ENCODE data around the gene GCLM. TPM values are rescaled to one million over a fixed set of nuclear protein-coding genes. Genes with fewer than 3 reads are reported as not detected.
A peak's percentile ranks its signal among the peaks of the same experiment; 100 is the strongest.

The GCLM gene
- total and polyA plus RNA-seq, 2 of the 4 experiments (the other 2 are of a cell fraction) = 15.5 to 20.1 TPM

DNA sequence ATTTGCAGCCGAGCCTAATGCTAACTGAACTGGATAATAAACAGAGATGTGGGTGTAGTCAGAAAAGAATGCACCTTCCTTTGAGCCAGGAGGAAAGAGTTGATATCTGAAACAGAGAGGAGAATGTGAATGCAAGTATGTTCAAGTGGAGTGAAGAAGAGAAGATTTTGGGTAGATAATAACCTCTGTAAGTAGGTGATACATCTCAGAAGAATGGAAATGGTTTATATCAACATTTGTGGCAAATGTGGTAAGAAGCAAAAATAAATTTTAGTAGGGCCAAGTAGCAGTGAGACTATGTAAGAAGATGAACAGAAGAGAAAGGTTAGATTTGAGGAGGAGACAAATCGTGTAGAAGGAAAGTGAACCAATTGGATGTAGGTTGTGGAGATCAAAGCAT is 28.5 kb downstream of the GCLM start:
- Histone ChIP-seq H3K27ac (ENCODE audit: insufficient read depth, low read length) (no peak overlapping the region), H2AFZ (replicated peaks; ENCODE audit: low read length, poor library complexity) (no peak overlapping the region), H3K9ac (ENCODE audit: low read depth, low read length) (no peak overlapping the region), H2AK9ac (replicated peaks; ENCODE audit: low read depth, low read length, poor library complexity) (no peak overlapping the region), H3K56ac (ENCODE audit: extremely low read depth, insufficient read depth, low read length) (no peak overlapping the region), H3K14ac (replicated peaks; ENCODE audit: low read depth, low read length) (no peak overlapping the region), H3K4ac (ENCODE audit: low read depth, low read length) (no peak overlapping the region), H3K4me2 (ENCODE audit: low read depth, low read length) (no peak overlapping the region; the same call in 1 of the 2 replicates), H2BK20ac (ENCODE audit: low read depth, low read length) (no peak overlapping the region), H2BK5ac (ENCODE audit: low read depth, low read length, poor library complexity, severe bottlenecking) (no peak overlapping the region), H4K8ac (ENCODE audit: low read depth in 2 of 2, low read length in 2 of 2) (peak overlapping the region in 1 of 2 experiments; percentile 1; a peak in 1 of 4 replicates), H3K4me3 (ENCODE audit: insufficient read depth, low read depth, low read length) (no peak overlapping the region), H4K20me1 (ENCODE audit: insufficient read depth, low read length) (no peaks in the 10 kb centered on the region), H2AK5ac (ENCODE audit: low read depth, low read length) (no peak overlapping the region), H4K5ac (ENCODE audit: low read depth, low read length) (no peak overlapping the region), H3K9me3 (ENCODE audit: control insufficient read depth, insufficient read depth, low read length) (no peaks in the 10 kb centered on the region), H4K91ac (ENCODE audit: insufficient read depth, low read depth, low read length) (no peak overlapping the region), H2BK15ac (ENCODE audit: low read depth, low read length) (no peak overlapping the region), H3K79me1 (ENCODE audit: low read depth in 1 of 2, low read length in 2 of 2) (peaks cover 11 to 32% of the 10 kb centered on the region in 2 experiments; a peak in 3 of 4 replicates), H3K23ac (ENCODE audit: low read depth, low read length) (no peak overlapping the region), H3K27me3 (ENCODE audit: control insufficient read depth, insufficient read depth, low read length) (no peaks in the 10 kb centered on the region), H2BK120ac (ENCODE audit: low read depth, low read length) (no peak overlapping the region), H3K18ac (ENCODE audit: low read depth, low read length) (no peak overlapping the region), H3K9me1 (ENCODE audit: insufficient read depth, low read length) (no peaks in the 10 kb centered on the region; the same call in 1 of the 2 replicates), H3K4me1 (ENCODE audit: control insufficient read depth, insufficient read depth, low read length) (no peaks in the 10 kb centered on the region; the same call in 1 of the 2 replicates), H3K36me3 (ENCODE audit: control insufficient read depth, insufficient read depth, low read length) (peaks cover 11% of the 10 kb centered on the region)
- peak; percentile 60 for DNase-seq
- 100% methylated on average over 1 of the region's 2 CpGs; no CpG with 5 or more reads in 1 of the 2 experiments for WGBS, 2 experiments (ENCODE audit: extremely low coverage in 2 of 2, insufficient read length in 1 of 2)
- ChIA-PET POLR2A (ENCODE audit: unreplicated experiment) (no interaction called here), CTCF (interaction anchor here (0.7 kb wide), 1 partner anchor 43 kb away, joined by 3 read pairs; no protein-coding TSS in a partner anchor)
- intact Hi-C loops (cut with micrococcal nuclease) = no loop called here
- in situ Hi-C loops (cut with MboI; ENCODE audit: low sequenced_read_pairs) = loop anchor here (25.0 kb wide), 1 partner anchor 457 kb away; no protein-coding TSS in a partner anchor
- no TSS peak for BruUV-seq (replicated peaks)
- TF ChIP-seq POLR2A (IDR thresholded peaks at IDR 0.05; ENCODE audit: low read depth, low read length) (no peak), BHLHE40 (IDR thresholded peaks at IDR 0.05; ENCODE audit: low read depth, low read length) (no peak), NFE2L2 (IDR thresholded peaks at IDR 0.05; ENCODE audit: low read depth, low read length) (no peak), SMC3 (IDR thresholded peaks at IDR 0.05; ENCODE audit: low read depth, low read length) (no peak), FOS (IDR thresholded peaks at IDR 0.05; ENCODE audit: low read depth, low read length) (no peak), MAFK (IDR thresholded peaks at IDR 0.05; ENCODE audit: low read depth, low read length) (no peak), MAZ (IDR thresholded peaks at IDR 0.05; ENCODE audit: borderline replicate concordance, low read depth, low read length) (no peak), MXI1 (IDR thresholded peaks at IDR 0.05; ENCODE audit: borderline replicate concordance, low read depth, low read length) (no peak), RFX5 (IDR thresholded peaks at IDR 0.05; ENCODE audit: low read depth, low read length) (no peak), CHD1 (IDR thresholded peaks at IDR 0.05; ENCODE audit: low read depth, low read length) (no peak), RAD21 (IDR thresholded peaks at IDR 0.05; ENCODE audit: low read length) (no peak)
- TF ChIP-seq, protein P1, sequence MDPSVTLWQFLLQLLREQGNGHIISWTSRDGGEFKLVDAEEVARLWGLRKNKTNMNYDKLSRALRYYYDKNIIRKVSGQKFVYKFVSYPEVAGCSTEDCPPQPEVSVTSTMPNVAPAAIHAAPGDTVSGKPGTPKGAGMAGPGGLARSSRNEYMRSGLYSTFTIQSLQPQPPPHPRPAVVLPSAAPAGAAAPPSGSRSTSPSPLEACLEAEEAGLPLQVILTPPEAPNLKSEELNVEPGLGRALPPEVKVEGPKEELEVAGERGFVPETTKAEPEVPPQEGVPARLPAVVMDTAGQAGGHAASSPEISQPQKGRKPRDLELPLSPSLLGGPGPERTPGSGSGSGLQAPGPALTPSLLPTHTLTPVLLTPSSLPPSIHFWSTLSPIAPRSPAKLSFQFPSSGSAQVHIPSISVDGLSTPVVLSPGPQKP (IDR thresholded peaks at IDR 0.05; ENCODE audit: borderline replicate concordance, low read depth, low read length) = no peak
- TF ChIP-seq, protein P2, sequence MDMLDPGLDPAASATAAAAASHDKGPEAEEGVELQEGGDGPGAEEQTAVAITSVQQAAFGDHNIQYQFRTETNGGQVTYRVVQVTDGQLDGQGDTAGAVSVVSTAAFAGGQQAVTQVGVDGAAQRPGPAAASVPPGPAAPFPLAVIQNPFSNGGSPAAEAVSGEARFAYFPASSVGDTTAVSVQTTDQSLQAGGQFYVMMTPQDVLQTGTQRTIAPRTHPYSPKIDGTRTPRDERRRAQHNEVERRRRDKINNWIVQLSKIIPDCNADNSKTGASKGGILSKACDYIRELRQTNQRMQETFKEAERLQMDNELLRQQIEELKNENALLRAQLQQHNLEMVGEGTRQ (IDR thresholded peaks at IDR 0.05; ENCODE audit: low read depth, low read length) = no peak
- dilution Hi-C loops (cut with HindIII; ENCODE audit: low sequenced_read_pairs, unreplicated experiment) = no loop called here
- no peak for ATAC-seq (ENCODE audit: low read depth)
